ENCODE results near the gene AFF2.

The AFF2 gene

DNA sequence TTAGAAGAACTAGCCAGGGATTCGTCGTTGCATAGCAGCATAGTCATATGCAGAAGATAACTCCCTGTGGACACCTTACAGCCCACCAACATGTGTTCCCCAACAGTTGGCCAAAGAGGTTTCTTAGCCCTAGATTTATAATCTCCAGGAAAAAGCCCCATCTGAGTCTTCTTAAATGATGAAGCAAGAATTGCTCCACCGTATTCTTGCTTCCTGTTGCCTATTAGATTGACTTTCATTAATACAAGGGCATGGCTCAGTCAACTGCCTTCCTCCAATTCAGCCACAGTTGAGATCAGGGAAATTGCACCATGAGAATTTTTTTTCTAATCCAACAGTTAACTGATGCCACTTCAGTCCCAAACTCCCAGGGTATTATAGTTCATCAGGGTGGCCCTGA is 5.2 kb upstream of the AFF2 start:
- H3K27ac ChIP-seq = no peak overlapping the region
- TF ChIP-seq, protein P1, sequence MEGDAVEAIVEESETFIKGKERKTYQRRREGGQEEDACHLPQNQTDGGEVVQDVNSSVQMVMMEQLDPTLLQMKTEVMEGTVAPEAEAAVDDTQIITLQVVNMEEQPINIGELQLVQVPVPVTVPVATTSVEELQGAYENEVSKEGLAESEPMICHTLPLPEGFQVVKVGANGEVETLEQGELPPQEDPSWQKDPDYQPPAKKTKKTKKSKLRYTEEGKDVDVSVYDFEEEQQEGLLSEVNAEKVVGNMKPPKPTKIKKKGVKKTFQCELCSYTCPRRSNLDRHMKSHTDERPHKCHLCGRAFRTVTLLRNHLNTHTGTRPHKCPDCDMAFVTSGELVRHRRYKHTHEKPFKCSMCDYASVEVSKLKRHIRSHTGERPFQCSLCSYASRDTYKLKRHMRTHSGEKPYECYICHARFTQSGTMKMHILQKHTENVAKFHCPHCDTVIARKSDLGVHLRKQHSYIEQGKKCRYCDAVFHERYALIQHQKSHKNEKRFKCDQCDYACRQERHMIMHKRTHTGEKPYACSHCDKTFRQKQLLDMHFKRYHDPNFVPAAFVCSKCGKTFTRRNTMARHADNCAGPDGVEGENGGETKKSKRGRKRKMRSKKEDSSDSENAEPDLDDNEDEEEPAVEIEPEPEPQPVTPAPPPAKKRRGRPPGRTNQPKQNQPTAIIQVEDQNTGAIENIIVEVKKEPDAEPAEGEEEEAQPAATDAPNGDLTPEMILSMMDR (conservative IDR thresholded peaks at IDR 0.05) = no peak

DNA sequence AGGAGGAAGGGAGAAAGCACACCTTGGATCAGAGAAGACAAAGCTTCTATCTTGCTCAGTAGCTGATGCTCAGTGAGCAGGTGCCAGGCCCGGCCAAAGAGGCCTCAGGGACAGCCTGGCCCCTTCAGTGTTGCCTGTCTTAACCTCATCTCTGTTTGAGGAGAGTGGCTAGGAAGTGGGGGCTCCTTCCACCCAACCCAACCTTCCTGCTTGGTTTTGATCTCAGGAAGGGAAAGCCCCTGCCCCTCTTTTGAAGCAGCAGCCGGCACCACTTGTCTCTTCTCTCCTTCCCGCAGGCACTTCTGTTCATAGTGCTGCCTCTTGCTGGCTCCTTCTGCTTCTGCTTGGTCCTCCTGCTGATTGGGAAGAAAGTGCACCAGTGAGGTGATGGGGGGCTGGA is 2.4 kb upstream of the AFF2 start:
- H3K27ac ChIP-seq = no peak overlapping the region
- TF ChIP-seq, protein P1 (conservative IDR thresholded peaks at IDR 0.05) = no peak

DNA sequence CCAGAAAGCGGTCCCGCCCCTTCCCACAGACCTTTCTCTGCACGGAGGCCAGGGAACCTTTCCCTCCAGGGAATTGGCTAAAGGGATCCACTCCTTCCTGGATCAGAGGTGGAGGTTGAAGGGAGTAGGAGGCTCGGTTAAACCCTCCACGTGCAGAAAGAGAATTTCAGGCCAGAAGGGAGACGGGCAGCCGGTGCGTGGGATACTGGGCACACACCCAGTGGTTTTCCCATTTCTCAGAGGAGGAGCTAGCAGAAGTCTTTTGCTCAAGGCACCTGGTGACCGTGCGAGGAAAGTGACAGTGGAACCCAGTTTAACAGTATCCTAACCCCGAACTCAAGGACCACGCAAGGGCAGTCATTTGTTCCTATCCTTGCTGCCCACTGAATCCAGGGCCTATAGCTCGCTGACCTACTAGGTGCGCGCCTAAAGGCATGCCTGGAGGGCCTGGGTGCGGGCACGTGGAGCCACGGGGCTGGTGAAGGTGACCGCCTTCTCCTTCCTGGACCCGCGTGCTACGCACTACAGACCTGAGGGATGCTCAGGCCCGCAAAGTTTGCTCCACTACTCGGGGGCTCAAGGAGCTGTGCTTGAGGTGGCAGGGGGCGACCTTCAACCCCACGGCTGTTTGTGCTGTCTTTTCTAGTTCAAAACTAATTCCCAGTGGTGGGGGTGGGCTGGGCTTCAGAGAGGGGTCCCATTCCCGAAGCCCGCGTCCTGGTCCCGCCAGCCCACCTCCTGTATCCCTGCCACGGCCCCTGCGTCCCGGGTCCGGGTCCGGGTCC is 587 bp upstream of the AFF2 start:
- no peak overlapping the region for H3K27ac ChIP-seq
- TF ChIP-seq, protein P1 (conservative IDR thresholded peaks at IDR 0.05) = no peak

DNA sequence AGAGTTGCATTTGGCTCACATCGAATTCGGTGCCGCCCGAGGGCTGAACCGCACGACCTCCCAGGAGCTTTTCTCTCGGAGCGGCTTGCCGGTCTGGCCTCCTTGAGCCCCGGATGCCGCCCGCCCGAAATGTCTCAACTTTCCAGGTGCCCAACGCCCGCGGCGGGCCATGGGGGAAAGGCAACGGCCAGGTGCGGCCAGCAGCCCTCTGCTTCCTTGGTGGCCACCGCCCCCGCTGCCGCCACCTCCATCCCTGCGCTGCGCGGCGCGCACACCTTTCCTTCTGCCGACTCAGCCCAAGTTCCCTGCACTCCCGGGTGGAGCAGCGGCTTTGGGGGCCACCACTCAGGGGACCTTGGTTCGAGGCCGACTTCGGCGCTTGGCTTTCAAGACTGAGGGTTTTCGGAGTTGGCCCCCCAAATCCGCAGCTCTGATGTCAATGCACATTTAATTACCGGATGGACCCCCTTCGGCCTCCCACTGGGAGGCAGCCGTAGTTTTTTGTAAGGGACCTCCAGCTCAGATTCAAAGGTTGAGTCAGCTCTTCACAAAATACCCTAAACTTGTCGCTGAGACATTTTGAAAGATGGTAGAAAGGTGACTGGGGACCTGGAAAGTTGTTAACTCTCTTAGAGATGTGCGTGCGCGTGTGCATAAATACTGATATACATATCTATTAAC is 1.1 kb downstream of the AFF2 start:
- no peak overlapping the region for H3K27ac ChIP-seq
- TF ChIP-seq, protein P1 (conservative IDR thresholded peaks at IDR 0.05) = no peak

DNA sequence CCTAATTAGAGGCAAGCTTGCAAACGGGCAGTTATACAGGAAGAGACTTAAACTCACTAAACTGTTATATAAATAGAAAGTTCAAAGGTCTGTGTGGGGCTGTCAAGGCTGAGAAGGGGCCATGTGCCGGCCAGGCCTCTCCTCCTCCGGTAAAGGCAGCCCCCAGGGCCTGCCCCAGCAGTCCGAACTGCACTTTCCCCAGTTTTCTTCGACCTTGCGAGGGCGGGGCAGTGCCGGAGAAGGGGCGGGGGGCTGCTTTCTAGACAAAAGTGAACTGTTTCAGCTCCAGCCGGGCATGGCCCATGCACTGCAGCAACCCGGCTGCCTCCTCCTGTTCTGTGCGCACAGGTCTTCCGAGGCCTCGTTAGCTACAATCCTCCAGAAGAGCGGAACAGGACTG is 4.1 kb downstream of the AFF2 start:
- TF ChIP-seq, protein P1 (conservative IDR thresholded peaks at IDR 0.05) = no peak
- H3K27ac ChIP-seq = no peak overlapping the region

DNA sequence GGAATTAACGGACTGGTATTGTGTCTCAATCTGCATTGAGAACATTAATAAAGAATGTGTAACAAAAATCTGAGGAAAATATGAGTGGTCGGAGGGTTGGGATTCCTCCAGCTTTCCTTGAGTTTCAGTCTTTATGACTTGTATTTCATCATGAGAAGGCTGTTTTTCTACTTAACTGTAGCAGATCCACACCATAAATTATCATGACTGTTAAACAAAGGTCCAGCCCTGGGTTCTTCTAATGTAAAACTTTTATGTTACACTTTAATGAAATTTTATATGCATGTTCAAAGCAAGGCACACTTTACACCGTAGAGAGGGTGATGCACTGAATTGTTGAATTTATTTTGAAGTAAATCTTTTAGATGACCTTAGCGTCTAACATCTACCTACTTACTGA is 7.0 kb downstream of the AFF2 start:
- TF ChIP-seq, protein P1 (conservative IDR thresholded peaks at IDR 0.05) = no peak
- H3K27ac ChIP-seq = no peak overlapping the region

DNA sequence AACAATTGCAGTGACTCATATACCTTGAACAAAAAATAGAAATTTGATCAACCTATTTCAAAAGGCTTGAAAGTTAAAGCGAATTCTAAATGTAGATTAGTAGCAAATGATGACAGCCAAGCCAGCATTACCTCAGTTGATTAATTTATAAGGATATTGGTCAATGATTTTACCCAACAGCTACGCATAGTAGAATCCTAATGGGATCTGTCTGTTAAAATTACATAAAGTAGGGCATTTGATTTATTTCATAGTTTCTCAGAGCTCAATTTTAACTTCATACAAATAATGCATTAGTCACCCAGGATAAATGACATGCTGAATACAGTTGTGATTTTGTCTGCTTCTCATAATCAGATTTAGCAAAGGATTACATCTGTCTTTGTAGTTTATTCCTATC is 12.0 kb downstream of the AFF2 start:
- H3K27ac ChIP-seq = no peak overlapping the region
- TF ChIP-seq, protein P1 (conservative IDR thresholded peaks at IDR 0.05) = no peak
